Upper lobe of left lung (tissue), 4 donors: ENCODE results near the gene GATA3.

Experiments used
- POLR2A ChIP-seq, 4 donors: fragments of 450-650 bp; IDR thresholded peaks; one replicate each; pipeline ENCODE4 v1.5.1; 2016 to 2017; ENCODE audit warnings: antibody characterized with exemption in 4 of 4, mild to moderate bottlenecking in 2 of 4
- POLR2AphosphoS5 ChIP-seq, 2 donors: sonication (generic); formaldehyde crosslinking; IDR thresholded peaks; one replicate each; pipeline ENCODE4 v1.5.1; 2017; ENCODE audit warnings: antibody characterized with exemption in 2 of 2
- TF ChIP-seq, protein P1 (sequence below), 6 experiments: fragments of 450-650 bp in 4 of 6; fragments of 200-600 bp in 2 of 6; sonication (generic) in 2 of 6; IDR thresholded peaks; one replicate each; pipeline ENCODE4 v1.5.1; 2016 to 2019; ENCODE audit warnings: antibody characterized with exemption in 6 of 6

DNA sequence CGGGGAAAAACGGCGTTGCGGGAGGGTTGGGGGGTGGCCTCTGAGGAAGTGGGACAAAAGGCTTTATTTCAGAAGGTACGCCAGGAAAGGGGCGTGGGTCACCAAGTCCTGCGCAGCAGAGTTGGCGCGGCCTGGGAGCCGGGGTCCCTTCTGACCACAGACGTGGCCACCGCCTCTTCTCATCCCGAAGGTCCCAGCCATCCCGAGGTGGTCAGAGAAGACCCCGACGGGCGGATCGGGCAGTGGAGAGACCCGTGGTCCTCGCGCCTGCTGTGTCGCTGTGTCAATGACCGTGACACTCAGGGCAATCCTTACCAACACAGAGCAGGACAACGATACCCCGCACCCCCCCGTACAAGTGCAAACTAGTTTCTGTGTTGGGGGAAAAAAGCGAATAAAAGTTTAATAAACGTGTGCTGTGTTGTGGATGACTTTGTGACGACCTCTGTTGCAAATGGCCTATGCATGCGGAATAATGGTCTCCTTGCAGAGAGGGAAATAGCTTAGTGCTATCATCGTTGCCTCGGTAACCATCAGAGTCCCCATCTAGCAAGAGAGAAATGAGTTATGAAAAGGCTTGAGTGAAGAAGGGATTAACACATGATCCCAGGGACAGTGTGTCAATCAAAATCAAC, 19.4 kb upstream of the GATA3 start:
- TF ChIP-seq, protein P1, sequence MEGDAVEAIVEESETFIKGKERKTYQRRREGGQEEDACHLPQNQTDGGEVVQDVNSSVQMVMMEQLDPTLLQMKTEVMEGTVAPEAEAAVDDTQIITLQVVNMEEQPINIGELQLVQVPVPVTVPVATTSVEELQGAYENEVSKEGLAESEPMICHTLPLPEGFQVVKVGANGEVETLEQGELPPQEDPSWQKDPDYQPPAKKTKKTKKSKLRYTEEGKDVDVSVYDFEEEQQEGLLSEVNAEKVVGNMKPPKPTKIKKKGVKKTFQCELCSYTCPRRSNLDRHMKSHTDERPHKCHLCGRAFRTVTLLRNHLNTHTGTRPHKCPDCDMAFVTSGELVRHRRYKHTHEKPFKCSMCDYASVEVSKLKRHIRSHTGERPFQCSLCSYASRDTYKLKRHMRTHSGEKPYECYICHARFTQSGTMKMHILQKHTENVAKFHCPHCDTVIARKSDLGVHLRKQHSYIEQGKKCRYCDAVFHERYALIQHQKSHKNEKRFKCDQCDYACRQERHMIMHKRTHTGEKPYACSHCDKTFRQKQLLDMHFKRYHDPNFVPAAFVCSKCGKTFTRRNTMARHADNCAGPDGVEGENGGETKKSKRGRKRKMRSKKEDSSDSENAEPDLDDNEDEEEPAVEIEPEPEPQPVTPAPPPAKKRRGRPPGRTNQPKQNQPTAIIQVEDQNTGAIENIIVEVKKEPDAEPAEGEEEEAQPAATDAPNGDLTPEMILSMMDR (IDR thresholded peaks at IDR 0.05) = no peak
- TF ChIP-seq POLR2AphosphoS5 (IDR thresholded peaks at IDR 0.05) = no peak
- no peak for TF ChIP-seq POLR2A (IDR thresholded peaks at IDR 0.05)
